ENCODE measurements around the gene MAB21L4. TPM values are rescaled to one million over a fixed set of nuclear protein-coding genes. Genes with fewer than 3 reads are reported as not detected.

MAB21L4 gene
- total RNA-seq, 2 experiments from 2014 or later = not detected

DNA sequence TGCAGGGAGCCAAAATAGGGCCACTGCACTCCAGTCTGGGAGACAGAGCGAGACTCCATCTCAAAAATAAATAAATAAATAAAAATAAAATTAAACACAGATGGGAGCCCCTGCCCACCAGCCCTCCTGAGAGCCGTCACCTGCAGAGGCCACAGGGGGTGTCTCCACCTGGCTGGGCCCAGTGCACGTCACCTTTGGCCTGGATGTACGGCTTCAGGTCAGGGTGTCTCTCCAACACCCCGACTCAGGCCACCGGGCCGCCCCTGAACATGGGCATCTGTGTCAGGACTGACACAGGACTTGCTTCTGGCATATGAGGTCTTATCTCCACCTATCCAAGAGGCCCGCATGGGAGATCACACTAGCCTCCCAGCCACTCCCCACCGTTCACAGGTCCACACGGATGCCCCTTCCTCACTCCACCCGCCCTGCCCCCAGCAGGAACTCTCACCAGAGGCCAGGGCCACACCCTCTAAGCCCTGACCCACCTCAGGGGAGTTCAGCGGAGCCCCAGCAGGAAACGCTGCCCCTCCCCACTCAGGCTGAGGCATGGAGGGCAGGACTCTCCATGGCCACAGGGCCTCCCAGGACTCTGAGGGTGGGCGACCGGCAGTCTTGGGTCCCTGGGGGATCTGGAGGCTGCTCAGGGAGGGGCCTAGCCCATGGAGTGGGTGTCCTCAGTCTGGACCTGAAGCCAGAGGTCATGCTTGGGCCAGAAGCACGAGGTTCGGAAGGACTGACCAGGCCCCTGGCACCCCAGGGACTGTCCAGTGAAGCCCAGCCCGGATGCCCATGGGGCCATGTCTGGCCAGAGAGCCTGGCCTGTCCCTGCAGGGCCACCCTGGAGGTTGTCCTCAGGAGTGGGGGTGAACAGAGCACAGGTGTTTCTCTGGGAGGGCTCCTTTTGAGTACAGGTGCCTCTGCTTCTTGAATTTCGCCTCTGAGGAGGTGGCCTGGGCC is 8.5 kb upstream of the MAB21L4 start:
- DNase-seq (ENCODE audit: low spot score) = no peak
- POLR2A ChIA-PET = interaction anchor here (0.5 kb wide), 1 partner anchor 652 kb away, joined by 3 read pairs; no protein-coding TSS in a partner anchor

GRCh38 chr2:240903191-240904060 is 7.5 kb upstream of the MAB21L4 start:
- no peaks in the 10 kb centered on the region for H3K36me3 ChIP-seq (ENCODE audit: insufficient read depth, low read length)
- no TSS peak for BruUV-seq (replicated peaks)

More for the DNA sequence above, 8.5 kb upstream of the MAB21L4 start:
- Histone ChIP-seq H3K27ac (ENCODE audit: low read depth, low read length, poor library complexity, severe bottlenecking) (no peak overlapping the region), H3K4me3 (ENCODE audit: low read depth, low read length, poor library complexity, severe bottlenecking) (no peak overlapping the region), H4K20me1 (ENCODE audit: insufficient read depth, low read length) (no peaks in the 10 kb centered on the region), H3K9me2 (ENCODE audit: insufficient read depth, low read length) (no peaks in the 10 kb centered on the region), H3K9me3 (ENCODE audit: low read length) (no peaks in the 10 kb centered on the region), H2AFZ (ENCODE audit: low read length) (no peak overlapping the region), H3K4me2 (ENCODE audit: low read length) (no peak overlapping the region), H3K36me3 (ENCODE audit: insufficient read depth, low read length) (no peaks in the 10 kb centered on the region), H3K4me1 (ENCODE audit: insufficient read depth, low read length, poor library complexity, severe bottlenecking) (no peaks in the 10 kb centered on the region), H3K79me2 (ENCODE audit: insufficient read depth, low read depth, low read length) (no peaks in the 10 kb centered on the region)
- BruUV-seq (replicated peaks) = no TSS peak
- CTCF ChIA-PET (ENCODE audit: unreplicated experiment) = no interaction called here
- TF ChIP-seq, protein P1, sequence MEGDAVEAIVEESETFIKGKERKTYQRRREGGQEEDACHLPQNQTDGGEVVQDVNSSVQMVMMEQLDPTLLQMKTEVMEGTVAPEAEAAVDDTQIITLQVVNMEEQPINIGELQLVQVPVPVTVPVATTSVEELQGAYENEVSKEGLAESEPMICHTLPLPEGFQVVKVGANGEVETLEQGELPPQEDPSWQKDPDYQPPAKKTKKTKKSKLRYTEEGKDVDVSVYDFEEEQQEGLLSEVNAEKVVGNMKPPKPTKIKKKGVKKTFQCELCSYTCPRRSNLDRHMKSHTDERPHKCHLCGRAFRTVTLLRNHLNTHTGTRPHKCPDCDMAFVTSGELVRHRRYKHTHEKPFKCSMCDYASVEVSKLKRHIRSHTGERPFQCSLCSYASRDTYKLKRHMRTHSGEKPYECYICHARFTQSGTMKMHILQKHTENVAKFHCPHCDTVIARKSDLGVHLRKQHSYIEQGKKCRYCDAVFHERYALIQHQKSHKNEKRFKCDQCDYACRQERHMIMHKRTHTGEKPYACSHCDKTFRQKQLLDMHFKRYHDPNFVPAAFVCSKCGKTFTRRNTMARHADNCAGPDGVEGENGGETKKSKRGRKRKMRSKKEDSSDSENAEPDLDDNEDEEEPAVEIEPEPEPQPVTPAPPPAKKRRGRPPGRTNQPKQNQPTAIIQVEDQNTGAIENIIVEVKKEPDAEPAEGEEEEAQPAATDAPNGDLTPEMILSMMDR (conservative IDR thresholded peaks at IDR 0.05; ENCODE audit: low read length) = no peak
- no peak for TF ChIP-seq EZH2phosphoT487 (IDR thresholded peaks at IDR 0.05; ENCODE audit: borderline replicate concordance, low read depth, low read length)
- intact Hi-C loops (cut with micrococcal nuclease; ENCODE audit: unreplicated experiment) = no loop called here

More at GRCh38 chr2:240903191-240904060, 7.5 kb upstream of the MAB21L4 start:
- intact Hi-C loops (cut with micrococcal nuclease; ENCODE audit: unreplicated experiment) = no loop called here
- H2AFZ ChIP-seq (ENCODE audit: low read length) = no peak overlapping the region
- H3K9me2 ChIP-seq (ENCODE audit: insufficient read depth, low read length) = no peaks in the 10 kb centered on the region
- CTCF ChIA-PET (ENCODE audit: unreplicated experiment) = no interaction called here
- H3K27ac ChIP-seq (ENCODE audit: low read depth, low read length, poor library complexity, severe bottlenecking) = no peak overlapping the region
- H3K4me1 ChIP-seq (ENCODE audit: insufficient read depth, low read length, poor library complexity, severe bottlenecking) = no peaks in the 10 kb centered on the region
- H3K79me2 ChIP-seq (ENCODE audit: insufficient read depth, low read depth, low read length) = no peaks in the 10 kb centered on the region
- H3K9me3 ChIP-seq (ENCODE audit: low read length) = no peaks in the 10 kb centered on the region
- no peak for DNase-seq (ENCODE audit: low spot score)
- H3K4me2 ChIP-seq (ENCODE audit: low read length) = no peak overlapping the region
- POLR2A ChIA-PET = interaction anchor here (1.4 kb wide), 1 partner anchor 32 kb away, joined by 3 read pairs; no protein-coding TSS in a partner anchor
- TF ChIP-seq, protein P1 (conservative IDR thresholded peaks at IDR 0.05; ENCODE audit: low read length) = no peak
- TF ChIP-seq EZH2phosphoT487 (IDR thresholded peaks at IDR 0.05; ENCODE audit: borderline replicate concordance, low read depth, low read length) = no peak
- no peaks in the 10 kb centered on the region for H4K20me1 ChIP-seq (ENCODE audit: insufficient read depth, low read length)
- H3K4me3 ChIP-seq (ENCODE audit: low read depth, low read length, poor library complexity, severe bottlenecking) = no peak overlapping the region

Data from OCI-LY7 (cell line).